ENCODE data around the gene CPPED1. TPM values are rescaled to one million over a fixed set of nuclear protein-coding genes. Genes with fewer than 3 reads are reported as not detected.

Gene CPPED1
- total RNA-seq, 1 donor, result 13.8 TPM

DNA sequence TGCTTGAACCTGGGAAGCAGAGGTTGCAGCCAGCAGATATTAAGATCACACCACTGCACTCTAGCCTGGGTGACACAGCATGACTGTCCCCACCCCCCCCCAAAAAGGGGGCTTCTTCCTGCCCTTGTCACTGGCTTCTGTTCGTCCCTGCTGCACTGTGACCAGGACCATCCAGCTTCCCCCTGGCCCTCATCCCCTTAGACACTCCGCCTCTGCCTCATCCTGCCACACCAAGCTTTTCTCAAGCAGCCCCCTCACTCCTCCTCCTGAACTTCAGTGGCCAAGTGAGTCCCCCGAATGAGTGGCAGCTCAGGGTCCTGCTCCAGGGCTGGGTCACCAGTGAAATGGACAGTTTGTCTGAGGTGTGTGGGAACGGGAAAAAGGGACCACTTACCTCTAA is 177.3 kb downstream of the CPPED1 start:
- TF ChIP-seq, protein P1, sequence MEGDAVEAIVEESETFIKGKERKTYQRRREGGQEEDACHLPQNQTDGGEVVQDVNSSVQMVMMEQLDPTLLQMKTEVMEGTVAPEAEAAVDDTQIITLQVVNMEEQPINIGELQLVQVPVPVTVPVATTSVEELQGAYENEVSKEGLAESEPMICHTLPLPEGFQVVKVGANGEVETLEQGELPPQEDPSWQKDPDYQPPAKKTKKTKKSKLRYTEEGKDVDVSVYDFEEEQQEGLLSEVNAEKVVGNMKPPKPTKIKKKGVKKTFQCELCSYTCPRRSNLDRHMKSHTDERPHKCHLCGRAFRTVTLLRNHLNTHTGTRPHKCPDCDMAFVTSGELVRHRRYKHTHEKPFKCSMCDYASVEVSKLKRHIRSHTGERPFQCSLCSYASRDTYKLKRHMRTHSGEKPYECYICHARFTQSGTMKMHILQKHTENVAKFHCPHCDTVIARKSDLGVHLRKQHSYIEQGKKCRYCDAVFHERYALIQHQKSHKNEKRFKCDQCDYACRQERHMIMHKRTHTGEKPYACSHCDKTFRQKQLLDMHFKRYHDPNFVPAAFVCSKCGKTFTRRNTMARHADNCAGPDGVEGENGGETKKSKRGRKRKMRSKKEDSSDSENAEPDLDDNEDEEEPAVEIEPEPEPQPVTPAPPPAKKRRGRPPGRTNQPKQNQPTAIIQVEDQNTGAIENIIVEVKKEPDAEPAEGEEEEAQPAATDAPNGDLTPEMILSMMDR (IDR thresholded peaks at IDR 0.05; ENCODE audit: insufficient read depth, low read depth, low read length), result no peak

GRCh38 chr16:12625716-12626115 is 178.0 kb downstream of the CPPED1 start:
- TF ChIP-seq, protein P1 (IDR thresholded peaks at IDR 0.05; ENCODE audit: insufficient read depth, low read depth, low read length), result no peak
- no peak for DNase-seq (ENCODE audit: low read depth)
- no peak overlapping the region for H3K4me3 ChIP-seq (ENCODE audit: low read depth, low read length)

More for the DNA sequence above, 177.3 kb downstream of the CPPED1 start:
- DNase-seq (ENCODE audit: low read depth), result no peak
- H3K4me3 ChIP-seq (ENCODE audit: low read depth, low read length), result no peak overlapping the region

GRCh38 chr16:12625068-12625467 is 178.6 kb downstream of the CPPED1 start:
- no peak for DNase-seq (ENCODE audit: low read depth)
- no peak overlapping the region for H3K4me3 ChIP-seq (ENCODE audit: low read depth, low read length)
- TF ChIP-seq, protein P1 (IDR thresholded peaks at IDR 0.05; ENCODE audit: insufficient read depth, low read depth, low read length), result no peak

DNA sequence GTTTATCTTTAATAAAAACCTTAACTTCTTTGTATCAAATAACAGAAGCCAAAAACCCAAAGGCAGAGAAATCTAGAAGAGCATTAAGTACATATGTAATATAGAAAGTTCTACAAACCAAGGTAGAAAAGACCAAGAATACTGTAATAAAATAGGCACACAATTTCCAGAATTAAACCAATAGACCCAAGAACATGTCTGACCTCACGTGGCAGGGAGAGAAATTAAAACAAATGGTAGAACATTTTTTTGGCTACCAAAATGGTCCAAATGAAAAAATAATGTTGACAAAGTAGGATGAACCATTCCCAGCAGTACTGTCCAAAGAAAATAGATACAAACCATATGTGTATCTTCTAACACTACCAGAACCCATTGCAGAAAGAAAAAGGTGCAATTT is 183.5 kb downstream of the CPPED1 start:
- DNase-seq (ENCODE audit: low read depth), result no peak
- TF ChIP-seq, protein P1 (IDR thresholded peaks at IDR 0.05; ENCODE audit: insufficient read depth, low read depth, low read length), result no peak
- no peak overlapping the region for H3K4me3 ChIP-seq (ENCODE audit: low read depth, low read length)

GRCh38 chr16:12618515-12618914 is 185.2 kb downstream of the CPPED1 start:
- TF ChIP-seq, protein P1 (IDR thresholded peaks at IDR 0.05; ENCODE audit: insufficient read depth, low read depth, low read length), result no peak
- H3K4me3 ChIP-seq (ENCODE audit: low read depth, low read length), result no peak overlapping the region
- DNase-seq (ENCODE audit: low read depth), result no peak

GRCh38 chr16:12617401-12617819 is 186.3 kb downstream of the CPPED1 start:
- TF ChIP-seq, protein P1 (IDR thresholded peaks at IDR 0.05; ENCODE audit: insufficient read depth, low read depth, low read length), result no peak
- no peak overlapping the region for H3K4me3 ChIP-seq (ENCODE audit: low read depth, low read length)
- no peak for DNase-seq (ENCODE audit: low read depth)

DNA sequence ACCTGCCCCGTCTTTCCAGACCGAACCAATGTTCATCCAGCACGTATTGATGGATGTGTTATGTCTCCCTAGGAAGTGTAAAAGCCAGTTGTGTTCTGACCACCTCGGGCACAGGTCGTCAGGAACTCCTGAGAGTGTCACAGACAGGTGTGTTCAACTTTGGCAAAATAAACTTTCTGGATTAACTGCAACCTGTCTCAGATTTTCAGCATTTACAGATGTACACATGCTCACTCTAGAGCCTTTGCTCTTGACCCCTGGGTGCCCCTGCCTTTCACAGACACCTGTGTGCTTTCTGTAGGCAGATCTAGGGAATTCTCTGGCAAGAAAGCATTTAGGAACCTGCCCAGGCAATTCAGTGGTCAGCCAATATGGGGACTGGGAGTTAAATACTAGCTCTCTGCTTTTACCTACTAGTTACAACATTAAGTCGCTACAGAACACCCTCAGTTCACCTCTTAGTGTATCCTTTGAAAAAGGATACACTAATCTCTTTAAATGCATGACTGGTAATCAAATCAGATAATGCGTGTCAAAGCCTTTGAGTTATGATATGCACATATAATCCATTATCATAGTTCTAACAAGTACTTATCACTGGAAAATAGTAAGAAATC is 188.9 kb downstream of the CPPED1 start:
- TF ChIP-seq, protein P1 (IDR thresholded peaks at IDR 0.05; ENCODE audit: insufficient read depth, low read depth, low read length), result no peak
- no peak for DNase-seq (ENCODE audit: low read depth)
- H3K4me3 ChIP-seq (ENCODE audit: low read depth, low read length), result no peak overlapping the region

Data from fibroblast of villous mesenchyme (primary cell).